Subcutaneous abdominal adipose tissue (tissue), 5 donors: ENCODE measurements around the gene COMMD7.

Experiments
- H3K27ac ChIP-seq: one replicate; pipeline ENCODE4 v1.7.0; 2013; ENCODE audit warnings: low read depth, mild to moderate bottlenecking, inconsistent platforms, low read length, moderate library complexity
- H3K27me3 ChIP-seq, 5 donors: one replicate each; pipeline ENCODE4 v1.7.0; 2013; ENCODE audit warnings: low read length in 5 of 5, inconsistent platforms in 1 of 5; ENCODE audit not compliant: control insufficient read depth in 5 of 5, insufficient read depth in 4 of 5
- H3K36me3 ChIP-seq, 5 donors: one replicate each; pipeline ENCODE4 v1.7.0; 2013; ENCODE audit warnings: low read length in 5 of 5; ENCODE audit not compliant: control insufficient read depth in 5 of 5, insufficient read depth in 5 of 5
- H3K4me1 ChIP-seq, 5 donors: one replicate each; pipeline ENCODE4 v1.7.0; 2013; ENCODE audit warnings: low read length in 5 of 5, mild to moderate bottlenecking in 3 of 5, moderate library complexity in 1 of 5; ENCODE audit not compliant: control insufficient read depth in 5 of 5, insufficient read depth in 5 of 5
- H3K4me3 ChIP-seq, 5 donors: one replicate each; pipeline ENCODE4 v1.7.0; 2013; ENCODE audit warnings: low read length in 5 of 5, low read depth in 1 of 5
- H3K9ac ChIP-seq, 5 donors: one replicate each; pipeline ENCODE4 v1.7.0; 2013; ENCODE audit warnings: low read length in 5 of 5, mild to moderate bottlenecking in 4 of 5, moderate library complexity in 3 of 5
- H3K9me3 ChIP-seq, 5 donors: one replicate each; pipeline ENCODE4 v1.7.0; 2013; ENCODE audit warnings: low read length in 5 of 5; ENCODE audit not compliant: control insufficient read depth in 5 of 5
- donor health status: healthy.
- donor health status: healthy.
- donor health status: healthy.
- donor health status: healthy.
- donor health status: healthy.

The COMMD7 gene

DNA sequence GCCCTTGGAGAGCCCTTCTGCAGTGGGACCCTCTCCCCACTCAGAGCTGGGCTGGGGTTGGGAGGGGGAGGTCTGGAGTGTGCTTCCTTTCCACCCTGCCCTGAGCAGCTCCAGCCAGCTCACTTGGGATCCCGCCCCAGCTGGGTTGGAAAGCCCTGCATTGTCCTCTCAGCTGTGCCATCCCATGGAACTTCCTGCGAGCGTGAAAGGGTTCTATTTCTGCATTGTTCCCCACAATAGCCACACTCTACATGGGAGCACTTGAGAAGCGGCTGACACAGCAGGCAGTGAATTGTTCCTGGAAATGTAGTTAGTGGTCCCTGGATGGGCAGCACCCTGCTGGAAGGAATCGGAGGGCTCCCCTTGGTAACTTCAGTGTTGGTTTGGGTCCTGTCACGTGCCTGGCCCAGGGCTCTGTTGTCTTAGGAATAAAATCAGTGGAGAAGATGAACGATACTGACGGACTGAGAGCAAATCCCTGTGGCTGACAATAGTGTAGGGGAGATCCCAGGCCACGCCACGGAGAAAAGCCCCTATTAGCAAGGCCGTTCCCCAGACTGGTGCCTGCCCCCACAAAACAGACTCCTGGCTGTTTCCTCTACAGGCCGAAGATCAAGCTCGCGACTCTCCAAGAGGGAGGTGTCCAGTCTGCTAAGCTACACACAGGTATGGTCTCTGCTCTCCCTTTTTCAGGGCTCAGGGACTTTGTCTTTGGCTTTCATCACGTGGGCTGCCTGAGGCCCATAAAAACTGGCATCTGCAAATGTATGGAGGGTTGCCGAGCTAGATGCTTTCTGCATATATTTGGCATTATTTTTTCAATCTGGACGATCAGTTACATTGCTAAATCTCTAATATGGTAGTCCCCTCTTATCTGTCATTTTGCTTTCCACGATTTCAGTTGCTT is 37.7 kb upstream of the COMMD7 start:
- H3K27ac ChIP-seq: no peak overlapping the region
- H3K4me3 ChIP-seq: no peak overlapping the region
- no peaks in the 10 kb centered on the region for H3K27me3 ChIP-seq
- H3K9ac ChIP-seq: no peak overlapping the region
- H3K4me1 ChIP-seq: no peaks in the 10 kb centered on the region
- H3K9me3 ChIP-seq: no peaks in the 10 kb centered on the region
- H3K36me3 ChIP-seq: peaks cover 0 to 16% (median 2%) of the 10 kb centered on the region in 5 donors

DNA sequence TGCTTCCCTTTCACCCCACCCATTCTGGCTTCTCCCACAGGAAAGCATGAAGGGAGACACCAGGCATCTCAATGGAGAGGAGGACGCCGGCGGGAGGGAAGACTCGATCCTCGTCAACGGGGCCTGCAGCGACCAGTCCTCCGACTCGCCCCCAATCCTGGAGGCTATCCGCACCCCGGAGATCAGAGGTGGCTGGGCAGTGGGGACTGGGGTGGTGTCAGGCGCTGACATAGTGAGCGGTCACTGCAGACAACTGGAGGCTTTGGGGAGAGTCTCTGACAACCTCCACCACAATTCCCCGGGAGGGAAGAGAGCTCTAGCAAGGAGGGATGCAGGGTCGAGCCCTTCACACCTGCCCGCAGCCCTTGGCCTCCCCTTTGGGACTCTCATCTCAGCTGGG is 37.0 kb upstream of the COMMD7 start:
- Histone ChIP-seq H3K9ac (no peak overlapping the region), H3K4me3 (no peak overlapping the region)

GRCh38 chr20:32779500-32780211 is 36.4 kb upstream of the COMMD7 start:
- H3K9ac ChIP-seq: no peak overlapping the region
- H3K27me3 ChIP-seq: no peaks in the 10 kb centered on the region
- no peaks in the 10 kb centered on the region for H3K4me1 ChIP-seq
- H3K27ac ChIP-seq: no peak overlapping the region
- H3K9me3 ChIP-seq: no peaks in the 10 kb centered on the region
- H3K4me3 ChIP-seq: no peak overlapping the region
- peaks cover 0 to 11% (median 0%) of the 10 kb centered on the region in 5 donors for H3K36me3 ChIP-seq

More for the DNA sequence above, 37.0 kb upstream of the COMMD7 start:
- Histone ChIP-seq H3K36me3 (peaks cover 0 to 15% (median under 1%) of the 10 kb centered on the region in 5 donors), H3K9me3 (no peaks in the 10 kb centered on the region), H3K27ac (no peak overlapping the region), H3K27me3 (no peaks in the 10 kb centered on the region), H3K4me1 (no peaks in the 10 kb centered on the region)

DNA sequence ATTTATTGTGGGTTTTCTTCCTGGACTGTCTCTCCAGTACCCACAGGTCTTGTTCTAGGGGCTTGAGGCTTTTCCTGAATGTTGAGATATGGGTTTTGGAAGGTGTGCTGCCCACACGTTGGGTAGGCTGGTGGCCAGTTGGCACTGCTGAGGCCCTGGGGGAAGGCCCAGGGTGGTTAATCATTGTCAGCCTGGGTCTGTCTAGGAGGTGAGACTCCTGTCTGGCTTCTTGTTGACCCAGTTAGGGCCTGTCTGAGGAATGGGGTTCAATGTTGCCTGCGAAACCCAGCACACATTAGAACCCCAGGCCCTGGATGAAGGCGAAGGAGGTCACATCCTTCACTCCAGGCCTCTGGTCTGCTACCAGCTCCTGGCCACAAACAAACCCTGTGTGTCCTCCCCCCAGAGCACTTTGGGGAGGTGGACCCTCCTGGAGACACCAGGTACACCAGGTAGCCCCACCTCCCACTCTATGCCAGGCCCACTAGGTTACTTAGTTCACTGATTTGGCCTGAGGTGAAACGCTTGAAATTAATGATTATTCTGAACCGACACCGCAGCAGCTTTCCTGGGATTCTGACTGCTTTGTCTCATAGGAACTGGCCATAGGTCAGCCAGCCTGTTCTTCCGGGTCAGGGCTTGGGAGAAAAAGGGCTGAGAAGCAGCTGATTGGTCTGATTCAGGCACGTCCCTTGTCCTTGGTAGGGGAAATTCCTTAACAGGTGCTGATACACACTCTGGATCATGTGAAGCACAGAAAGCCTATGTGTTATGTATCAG is 34.1 kb upstream of the COMMD7 start:
- no peak overlapping the region for H3K4me3 ChIP-seq

DNA sequence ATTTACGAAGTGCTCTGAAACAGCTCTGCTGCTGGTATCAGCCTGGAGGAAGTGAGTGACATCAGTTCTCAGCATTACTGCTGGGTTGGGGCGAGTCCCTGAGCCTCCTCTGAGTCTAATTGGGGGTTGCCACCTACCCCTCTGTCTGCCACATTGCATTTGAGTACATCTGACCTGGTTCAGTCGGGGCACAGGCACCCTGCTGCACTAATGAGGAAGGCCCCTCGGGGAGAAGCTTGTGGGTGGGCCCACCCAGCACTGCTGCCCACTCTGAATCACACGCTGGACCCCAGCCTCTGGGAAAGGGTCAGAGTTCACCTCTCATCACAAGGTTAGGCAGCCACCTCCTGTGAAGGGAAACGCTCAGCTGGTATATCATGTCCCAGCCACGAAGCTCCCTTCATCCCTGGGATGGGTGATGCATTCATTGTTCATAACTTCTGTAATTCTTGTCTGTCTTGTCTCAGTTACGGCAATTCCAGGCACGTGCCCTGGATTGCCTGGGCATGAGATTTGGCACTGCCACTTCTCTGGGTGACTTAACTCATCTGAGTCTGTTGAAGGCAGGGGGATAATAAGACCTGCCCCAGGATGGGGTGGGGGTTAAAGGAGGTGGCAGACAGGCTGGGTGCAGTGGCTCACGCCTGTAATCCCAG is 32.2 kb upstream of the COMMD7 start:
- H3K27ac ChIP-seq: no peak overlapping the region

More for the DNA sequence above, 34.1 kb upstream of the COMMD7 start:
- H3K36me3 ChIP-seq: peaks cover 0 to 8% (median 0%) of the 10 kb centered on the region in 5 donors
- H3K27ac ChIP-seq: no peak overlapping the region
- H3K9ac ChIP-seq: no peak overlapping the region
- H3K9me3 ChIP-seq: no peaks in the 10 kb centered on the region
- H3K27me3 ChIP-seq: no peaks in the 10 kb centered on the region
- no peaks in the 10 kb centered on the region for H3K4me1 ChIP-seq

DNA sequence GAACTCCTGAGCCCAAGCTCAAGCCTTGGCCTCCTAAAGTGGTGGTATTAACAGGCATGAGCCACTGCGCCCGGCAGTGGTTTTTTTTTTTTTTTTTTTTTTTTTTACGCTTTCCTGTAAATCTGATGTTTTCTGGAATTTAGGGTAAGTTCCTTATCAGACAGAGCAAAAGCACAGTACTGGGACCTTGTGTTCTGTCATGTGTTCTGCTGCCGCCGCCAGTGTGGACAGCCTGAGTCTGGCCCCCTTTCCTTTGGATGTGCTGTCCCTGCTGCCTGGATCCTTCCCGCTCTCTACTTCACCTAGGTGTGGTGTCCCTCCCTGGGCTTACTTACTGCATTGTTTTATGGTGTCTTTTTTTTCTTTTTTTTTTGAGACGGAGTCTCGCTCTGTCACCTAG is 30.6 kb upstream of the COMMD7 start:
- no peaks in the 10 kb centered on the region for H3K9me3 ChIP-seq
- H3K4me3 ChIP-seq: no peak overlapping the region
- no peak overlapping the region for H3K27ac ChIP-seq
- no peaks in the 10 kb centered on the region for H3K27me3 ChIP-seq
- no peaks in the 10 kb centered on the region for H3K36me3 ChIP-seq
- H3K9ac ChIP-seq: no peak overlapping the region
- no peaks in the 10 kb centered on the region for H3K4me1 ChIP-seq

More for the DNA sequence above, 32.2 kb upstream of the COMMD7 start:
- H3K27me3 ChIP-seq: no peaks in the 10 kb centered on the region
- H3K9ac ChIP-seq: no peak overlapping the region
- H3K9me3 ChIP-seq: no peaks in the 10 kb centered on the region
- peaks cover 0 to 1% (median 0%) of the 10 kb centered on the region in 5 donors for H3K36me3 ChIP-seq
- H3K4me1 ChIP-seq: no peaks in the 10 kb centered on the region
- no peak overlapping the region for H3K4me3 ChIP-seq

GRCh38 chr20:32773223-32773622 is 30.0 kb upstream of the COMMD7 start:
- H3K9me3 ChIP-seq: no peaks in the 10 kb centered on the region
- H3K4me1 ChIP-seq: no peaks in the 10 kb centered on the region
- H3K4me3 ChIP-seq: no peak overlapping the region
- no peaks in the 10 kb centered on the region for H3K36me3 ChIP-seq
- H3K27me3 ChIP-seq: no peaks in the 10 kb centered on the region
- no peak overlapping the region for H3K9ac ChIP-seq
- no peak overlapping the region for H3K27ac ChIP-seq

DNA sequence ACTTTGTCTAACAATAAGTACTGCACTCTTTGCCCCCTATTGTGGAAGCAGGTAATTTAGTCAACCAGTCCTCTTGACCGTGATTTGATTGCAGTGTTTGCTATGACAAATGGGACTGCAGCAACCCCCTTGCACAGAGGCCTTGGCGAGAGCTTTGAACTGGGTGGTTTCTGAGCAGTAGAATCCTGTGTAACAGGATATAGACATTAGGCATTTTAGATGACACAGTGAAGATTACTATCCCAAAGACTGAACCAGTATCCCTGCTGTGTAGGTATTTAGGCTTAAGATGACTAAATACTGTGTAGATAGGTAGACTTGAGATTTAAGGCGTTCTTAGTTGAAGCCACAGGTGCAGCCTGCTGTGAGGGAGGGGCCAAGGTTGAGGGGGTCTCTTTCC is 28.8 kb upstream of the COMMD7 start:
- Histone ChIP-seq H3K4me1 (no peaks in the 10 kb centered on the region), H3K9me3 (no peaks in the 10 kb centered on the region), H3K4me3 (no peak overlapping the region), H3K9ac (no peak overlapping the region), H3K36me3 (no peaks in the 10 kb centered on the region), H3K27ac (no peak overlapping the region), H3K27me3 (no peaks in the 10 kb centered on the region)

GRCh38 chr20:32767418-32768198 is 24.3 kb upstream of the COMMD7 start:
- Histone ChIP-seq H3K4me1 (peaks cover 2 to 21% (median 12%) of the 10 kb centered on the region in 5 donors), H3K27ac (no peak overlapping the region), H3K9ac (no peak overlapping the region), H3K9me3 (no peaks in the 10 kb centered on the region), H3K27me3 (no peaks in the 10 kb centered on the region), H3K4me3 (no peak overlapping the region), H3K36me3 (no peaks in the 10 kb centered on the region)
